ENCODE results near the gene PREPL.

DNA sequence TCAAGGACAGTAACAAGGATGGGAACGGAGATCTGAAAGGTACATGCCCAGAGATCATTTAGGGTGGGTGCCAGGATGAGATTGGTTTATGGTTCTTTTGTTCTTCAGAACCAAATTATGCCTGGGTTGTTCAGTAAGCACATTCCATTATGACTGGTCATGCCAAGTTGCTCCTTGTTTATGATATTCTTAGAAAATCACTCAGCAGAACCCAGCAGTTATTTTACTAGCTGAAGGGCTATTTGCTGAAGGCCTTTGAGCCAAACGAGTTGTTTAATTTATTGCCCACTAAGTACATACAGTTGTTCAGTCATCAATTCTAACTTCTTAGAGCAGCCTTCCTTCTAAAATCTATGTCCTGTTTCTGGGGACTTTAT is 85.4 kb downstream of the PREPL start:
- TF ChIP-seq, protein P1, sequence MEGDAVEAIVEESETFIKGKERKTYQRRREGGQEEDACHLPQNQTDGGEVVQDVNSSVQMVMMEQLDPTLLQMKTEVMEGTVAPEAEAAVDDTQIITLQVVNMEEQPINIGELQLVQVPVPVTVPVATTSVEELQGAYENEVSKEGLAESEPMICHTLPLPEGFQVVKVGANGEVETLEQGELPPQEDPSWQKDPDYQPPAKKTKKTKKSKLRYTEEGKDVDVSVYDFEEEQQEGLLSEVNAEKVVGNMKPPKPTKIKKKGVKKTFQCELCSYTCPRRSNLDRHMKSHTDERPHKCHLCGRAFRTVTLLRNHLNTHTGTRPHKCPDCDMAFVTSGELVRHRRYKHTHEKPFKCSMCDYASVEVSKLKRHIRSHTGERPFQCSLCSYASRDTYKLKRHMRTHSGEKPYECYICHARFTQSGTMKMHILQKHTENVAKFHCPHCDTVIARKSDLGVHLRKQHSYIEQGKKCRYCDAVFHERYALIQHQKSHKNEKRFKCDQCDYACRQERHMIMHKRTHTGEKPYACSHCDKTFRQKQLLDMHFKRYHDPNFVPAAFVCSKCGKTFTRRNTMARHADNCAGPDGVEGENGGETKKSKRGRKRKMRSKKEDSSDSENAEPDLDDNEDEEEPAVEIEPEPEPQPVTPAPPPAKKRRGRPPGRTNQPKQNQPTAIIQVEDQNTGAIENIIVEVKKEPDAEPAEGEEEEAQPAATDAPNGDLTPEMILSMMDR (optimal IDR thresholded peaks at IDR 0.05 in 1 of 3, IDR thresholded peaks at IDR 0.05 in 1 of 3, conservative IDR thresholded peaks at IDR 0.05 in 1 of 3; ENCODE audit: extremely low read depth in 1 of 3, insufficient read depth in 2 of 3, low read length in 3 of 3): no peak
- no peak for TF ChIP-seq EZH2 (IDR thresholded peaks at IDR 0.05; ENCODE audit: low read length)

All from keratinocyte (primary cell).